GM12878 (cell line): ENCODE measurements around the gene PIP5KL1.

Source experiments
- ATF7 ChIP-seq: fragments of 450-650 bp; IDR thresholded peaks from 2 replicates; pipeline ENCODE4 v1.6.1; 2016; ENCODE audit warnings: low read depth, mild to moderate bottlenecking
- BHLHE40 ChIP-seq, 2 experiments: fragments of 450-650 bp in 1 of 2; IDR thresholded peaks; 2 replicates each; pipeline ENCODE4 v1.6.1; 2011 to 2017; ENCODE audit warnings: low read depth in 2 of 2, borderline replicate concordance in 1 of 2, improper control_type of control experiment in 1 of 2, low read length in 1 of 2, mild to moderate bottlenecking in 1 of 2
- TF ChIP-seq, protein P1 (sequence below): fragments of 450-650 bp; IDR thresholded peaks from 2 replicates; pipeline ENCODE4 v1.6.1; 2017; ENCODE audit warnings: mild to moderate bottlenecking
- TF ChIP-seq, protein P2 (sequence below): IDR thresholded peaks from 2 replicates; pipeline ENCODE4 v1.6.1; 2012; ENCODE audit warnings: low read depth, low read length, improper control_type of control experiment

DNA sequence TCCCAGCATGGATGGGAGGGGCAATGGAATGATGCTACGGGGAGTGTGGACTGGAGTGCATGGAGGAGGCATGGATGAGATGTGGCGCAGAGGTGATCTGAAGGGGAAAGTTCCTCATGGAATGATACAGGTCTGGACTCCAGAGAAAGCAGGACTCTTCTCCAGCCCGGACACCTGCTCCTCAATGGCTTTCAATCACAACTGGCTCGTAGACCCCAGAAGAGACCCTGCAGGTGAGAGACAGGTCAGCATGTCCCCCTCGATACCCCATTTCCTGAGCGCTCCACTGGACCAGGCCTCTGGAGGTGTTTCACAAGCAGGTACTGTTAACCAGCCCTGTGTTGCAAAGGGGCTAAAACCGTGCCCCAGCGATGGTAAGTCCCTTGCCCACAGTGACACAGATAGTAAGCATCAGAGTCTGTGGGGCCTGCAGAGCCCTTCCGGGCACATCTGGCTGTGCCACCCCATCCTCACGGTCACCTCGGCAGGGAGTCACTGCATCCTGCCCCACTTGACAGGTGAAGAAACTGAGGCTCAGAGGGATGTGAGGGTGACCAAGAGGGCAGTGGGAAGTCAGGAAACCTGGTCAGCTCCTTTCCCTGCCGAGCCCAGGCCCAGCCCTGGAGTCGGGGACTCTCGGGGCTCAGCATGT lies 12.6 kb upstream of the PIP5KL1 start:
- no peak for TF ChIP-seq BHLHE40 (IDR thresholded peaks at IDR 0.05; ENCODE audit: borderline replicate concordance in 1 of 2, low read depth in 2 of 2, low read length in 1 of 2)
- TF ChIP-seq, protein P1, sequence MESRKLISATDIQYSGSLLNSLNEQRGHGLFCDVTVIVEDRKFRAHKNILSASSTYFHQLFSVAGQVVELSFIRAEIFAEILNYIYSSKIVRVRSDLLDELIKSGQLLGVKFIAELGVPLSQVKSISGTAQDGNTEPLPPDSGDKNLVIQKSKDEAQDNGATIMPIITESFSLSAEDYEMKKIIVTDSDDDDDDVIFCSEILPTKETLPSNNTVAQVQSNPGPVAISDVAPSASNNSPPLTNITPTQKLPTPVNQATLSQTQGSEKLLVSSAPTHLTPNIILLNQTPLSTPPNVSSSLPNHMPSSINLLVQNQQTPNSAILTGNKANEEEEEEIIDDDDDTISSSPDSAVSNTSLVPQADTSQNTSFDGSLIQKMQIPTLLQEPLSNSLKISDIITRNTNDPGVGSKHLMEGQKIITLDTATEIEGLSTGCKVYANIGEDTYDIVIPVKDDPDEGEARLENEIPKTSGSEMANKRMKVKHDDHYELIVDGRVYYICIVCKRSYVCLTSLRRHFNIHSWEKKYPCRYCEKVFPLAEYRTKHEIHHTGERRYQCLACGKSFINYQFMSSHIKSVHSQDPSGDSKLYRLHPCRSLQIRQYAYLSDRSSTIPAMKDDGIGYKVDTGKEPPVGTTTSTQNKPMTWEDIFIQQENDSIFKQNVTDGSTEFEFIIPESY, result no peak
- TF ChIP-seq ATF7, result no peak
- TF ChIP-seq, protein P2, sequence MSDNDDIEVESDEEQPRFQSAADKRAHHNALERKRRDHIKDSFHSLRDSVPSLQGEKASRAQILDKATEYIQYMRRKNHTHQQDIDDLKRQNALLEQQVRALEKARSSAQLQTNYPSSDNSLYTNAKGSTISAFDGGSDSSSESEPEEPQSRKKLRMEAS, result no peak
